Measurements from ENCODE around the gene ROR1.
"Not testable (repeated sequence)": the region's sequence is repeated elsewhere in the genome, so short reads cannot be mapped to it uniquely, and the experiment has no call there.

ROR1 gene

DNA sequence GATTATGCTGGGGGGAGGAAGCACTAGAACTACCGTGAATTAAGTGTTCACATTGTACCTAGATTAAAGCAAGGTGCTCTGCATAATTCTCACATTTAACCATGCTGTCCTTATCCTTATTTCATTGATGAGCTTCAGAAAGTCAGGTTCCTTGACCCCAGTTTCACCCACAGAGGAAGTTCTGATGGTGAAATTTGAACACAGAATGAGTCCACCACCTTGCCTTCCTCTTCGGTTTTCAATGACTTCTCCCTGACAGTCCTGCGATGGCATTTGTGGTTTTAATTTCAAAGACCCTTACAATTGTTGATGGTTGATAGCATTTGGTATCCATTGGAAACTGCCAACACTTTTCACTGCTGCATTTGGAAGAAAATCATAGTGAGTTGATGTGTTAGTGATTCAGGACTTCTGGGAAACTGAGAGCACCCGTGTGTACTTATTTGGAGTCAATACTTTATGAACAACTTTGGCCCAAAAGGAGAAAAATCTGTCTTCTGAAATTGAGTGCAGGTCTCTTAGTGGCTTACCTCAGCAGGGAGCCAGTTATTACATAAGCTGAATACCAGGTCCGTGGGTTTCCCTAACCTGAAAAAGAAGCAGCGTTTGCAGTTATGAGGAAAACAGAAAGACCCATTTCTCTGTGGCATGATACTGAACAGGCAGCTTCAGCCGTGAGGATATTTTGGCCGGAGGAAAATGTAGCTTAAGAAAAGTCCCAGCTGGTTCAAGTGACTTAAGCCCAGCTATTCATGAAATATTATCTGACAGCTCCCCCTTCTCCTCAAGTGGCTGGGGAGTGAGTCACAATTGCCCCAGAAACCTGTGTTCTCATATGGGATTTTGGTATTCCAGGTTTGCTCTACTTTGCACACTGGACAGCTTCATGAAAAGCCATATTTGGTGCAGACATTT lies 47.5 kb downstream of the ROR1 start:
- no peak overlapping the region for H3K4me3 ChIP-seq (ENCODE audit: low read depth, low read length)
- peak; percentile 45 for DNase-seq (ENCODE audit: low read depth)
- TF ChIP-seq, protein P1, sequence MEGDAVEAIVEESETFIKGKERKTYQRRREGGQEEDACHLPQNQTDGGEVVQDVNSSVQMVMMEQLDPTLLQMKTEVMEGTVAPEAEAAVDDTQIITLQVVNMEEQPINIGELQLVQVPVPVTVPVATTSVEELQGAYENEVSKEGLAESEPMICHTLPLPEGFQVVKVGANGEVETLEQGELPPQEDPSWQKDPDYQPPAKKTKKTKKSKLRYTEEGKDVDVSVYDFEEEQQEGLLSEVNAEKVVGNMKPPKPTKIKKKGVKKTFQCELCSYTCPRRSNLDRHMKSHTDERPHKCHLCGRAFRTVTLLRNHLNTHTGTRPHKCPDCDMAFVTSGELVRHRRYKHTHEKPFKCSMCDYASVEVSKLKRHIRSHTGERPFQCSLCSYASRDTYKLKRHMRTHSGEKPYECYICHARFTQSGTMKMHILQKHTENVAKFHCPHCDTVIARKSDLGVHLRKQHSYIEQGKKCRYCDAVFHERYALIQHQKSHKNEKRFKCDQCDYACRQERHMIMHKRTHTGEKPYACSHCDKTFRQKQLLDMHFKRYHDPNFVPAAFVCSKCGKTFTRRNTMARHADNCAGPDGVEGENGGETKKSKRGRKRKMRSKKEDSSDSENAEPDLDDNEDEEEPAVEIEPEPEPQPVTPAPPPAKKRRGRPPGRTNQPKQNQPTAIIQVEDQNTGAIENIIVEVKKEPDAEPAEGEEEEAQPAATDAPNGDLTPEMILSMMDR (conservative IDR thresholded peaks at IDR 0.05; ENCODE audit: low read depth, low read length) = no peak

DNA sequence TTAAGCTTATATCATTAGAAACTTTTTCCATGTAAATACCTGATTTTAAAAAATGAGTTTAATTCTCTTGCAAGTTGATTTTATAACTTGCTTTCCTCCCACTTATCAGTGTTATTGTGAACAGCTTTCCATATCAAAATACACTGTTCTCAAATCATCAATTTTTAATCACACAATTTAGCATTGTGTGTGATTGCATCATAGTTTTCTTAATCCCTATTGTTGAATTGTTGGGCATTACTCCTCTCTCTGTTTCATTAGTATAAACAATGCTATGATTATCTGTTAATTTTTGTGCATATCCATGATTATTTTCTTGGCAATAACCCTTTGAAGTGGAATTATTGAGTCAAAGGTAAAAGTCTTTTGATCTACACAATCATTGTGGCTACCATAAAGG lies 48.7 kb downstream of the ROR1 start:
- H3K4me3 ChIP-seq (ENCODE audit: low read depth, low read length) = no peak overlapping the region
- TF ChIP-seq, protein P1 (conservative IDR thresholded peaks at IDR 0.05; ENCODE audit: low read depth, low read length) = no peak
- no peak for DNase-seq (ENCODE audit: low read depth)

DNA sequence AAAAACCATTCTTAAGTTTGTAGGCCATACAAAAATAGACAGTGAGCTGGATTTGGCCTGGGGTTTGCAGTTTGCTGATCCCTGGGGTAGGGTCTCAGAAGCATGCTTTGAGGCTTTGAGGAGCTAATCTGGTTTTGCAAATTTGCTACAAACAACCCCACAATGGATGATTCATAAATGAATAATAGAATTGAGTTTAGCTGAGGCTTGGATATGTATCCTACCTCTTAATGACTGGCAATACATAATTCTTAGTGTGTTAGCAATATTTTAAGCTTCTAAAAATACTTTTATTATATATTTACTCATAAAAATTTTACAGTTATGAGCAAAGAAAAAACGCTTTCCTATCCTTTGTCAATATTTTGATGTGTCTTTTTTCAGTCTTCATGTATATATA lies 50.6 kb downstream of the ROR1 start:
- H3K4me3 ChIP-seq (ENCODE audit: low read depth, low read length) = no peak overlapping the region
- no peak for DNase-seq (ENCODE audit: low read depth)
- TF ChIP-seq, protein P1 (conservative IDR thresholded peaks at IDR 0.05; ENCODE audit: low read depth, low read length) = no peak

DNA sequence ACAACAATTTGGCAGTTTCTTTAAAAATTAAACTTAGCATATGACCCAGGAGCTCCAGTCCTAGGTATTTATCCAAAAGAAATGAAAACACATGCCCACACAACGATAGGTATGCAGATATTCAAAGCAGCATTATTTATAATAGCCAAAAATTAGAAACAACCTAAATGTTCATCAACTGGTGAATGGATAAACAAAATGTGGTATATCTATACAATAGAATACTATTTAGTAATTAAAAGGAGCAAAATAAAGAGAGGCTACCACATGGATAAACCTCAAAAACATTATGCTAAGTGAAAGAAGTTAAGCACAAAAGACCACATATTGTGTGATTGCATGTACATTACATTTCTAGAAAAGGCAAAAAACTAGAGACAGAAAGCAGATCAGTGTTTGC lies 51.3 kb downstream of the ROR1 start:
- TF ChIP-seq, protein P1 (conservative IDR thresholded peaks at IDR 0.05; ENCODE audit: low read depth, low read length) = no peak
- H3K4me3 ChIP-seq (ENCODE audit: low read depth, low read length) = no peak overlapping the region
- DNase-seq (ENCODE audit: low read depth) = no peak

DNA sequence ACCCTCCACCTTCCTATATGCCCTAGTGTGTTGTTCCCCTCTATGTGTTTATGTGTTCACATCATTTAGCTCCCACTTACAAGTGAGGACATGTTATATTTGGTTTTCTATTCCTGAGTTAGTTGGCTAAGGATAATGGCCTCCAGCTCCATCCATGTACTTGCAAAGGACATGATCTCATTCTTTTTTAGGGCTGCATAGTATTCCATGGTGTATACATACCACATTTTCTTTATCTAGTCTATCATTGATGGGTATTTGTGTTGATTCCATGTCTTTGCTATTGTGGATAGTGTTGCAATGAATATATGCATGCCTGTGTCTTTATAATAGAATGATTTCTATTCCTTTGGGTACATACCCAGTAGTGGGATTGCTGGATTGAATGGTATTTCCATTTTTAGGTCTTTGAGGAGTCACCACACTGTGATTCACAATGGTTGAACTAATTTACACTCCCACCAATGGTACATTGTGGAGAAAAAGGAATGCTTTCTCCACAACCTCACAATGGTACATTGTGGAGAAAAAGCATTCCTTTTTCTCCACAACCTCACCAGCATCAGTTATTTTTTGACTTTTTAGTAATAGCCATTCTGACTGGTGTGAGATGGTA lies 52.5 kb downstream of the ROR1 start:
- H3K4me3 ChIP-seq (ENCODE audit: low read depth, low read length) = not testable (repeated sequence)
- peak; percentile 44 for DNase-seq (ENCODE audit: low read depth)

DNA sequence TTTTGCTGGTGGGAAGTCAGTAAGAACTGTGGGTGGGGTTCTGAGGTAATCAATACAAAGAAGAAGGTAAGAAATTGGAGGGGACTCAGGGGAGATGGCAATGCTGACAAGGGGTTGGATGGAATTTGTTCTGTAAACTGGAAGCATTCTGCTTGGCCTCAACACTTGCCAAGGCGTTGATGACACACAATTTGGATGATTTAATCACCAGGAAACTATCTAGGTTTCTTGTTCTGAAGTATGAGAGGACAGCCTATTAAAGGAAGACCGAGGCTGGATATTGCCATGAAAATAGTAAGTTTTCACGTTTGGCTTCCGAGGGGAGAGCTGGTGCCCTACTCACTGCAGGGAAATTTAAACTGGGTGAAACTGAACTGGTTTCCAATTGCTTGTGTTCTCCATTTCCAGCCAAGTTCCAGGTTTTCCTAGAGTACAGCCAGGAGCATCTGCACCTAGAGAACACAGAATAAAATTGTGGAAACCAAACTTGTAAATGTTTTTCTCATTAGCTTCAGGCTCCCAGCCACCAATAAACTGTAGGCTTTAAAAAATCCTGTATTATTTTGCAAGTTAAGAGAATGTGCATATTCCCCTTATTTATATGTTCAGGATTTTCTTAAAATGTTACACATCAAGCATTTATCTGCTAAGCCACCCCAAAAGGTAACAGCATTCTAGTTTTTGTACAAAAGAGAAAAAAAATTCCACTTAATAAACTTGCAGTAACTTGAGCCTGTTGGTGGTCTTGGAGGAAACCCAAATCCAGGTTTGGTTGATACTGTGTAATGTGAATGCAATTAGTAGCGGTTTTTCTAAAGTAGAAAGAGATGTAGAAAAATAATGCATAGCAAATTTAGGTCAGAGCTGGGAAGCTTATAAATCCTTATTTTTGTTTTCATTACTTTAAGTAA lies 53.8 kb downstream of the ROR1 start:
- DNase-seq (ENCODE audit: low read depth) = peak; percentile 27
- TF ChIP-seq, protein P1 (conservative IDR thresholded peaks at IDR 0.05; ENCODE audit: low read depth, low read length) = no peak
- no peak overlapping the region for H3K4me3 ChIP-seq (ENCODE audit: low read depth, low read length)

All from choroid plexus epithelial cell (primary cell).